Gastrocnemius medialis (tissue), 4 donors: ENCODE measurements around the gene TMEM114. TPM values are rescaled to one million over a fixed set of nuclear protein-coding genes. Genes with fewer than 3 reads are reported as not detected.

ENCODE experiments used
- ATAC-seq, 2 donors: fragments of 150-250 bp; one replicate each; pipeline ENCODE4 v1.9.1; 2016
- DNase-seq, 2 donors: peaks; one replicate each; pipeline ENCODE4 v3.0.0-alpha.2; 2019
- H3K27ac ChIP-seq, 4 donors: fragments of 200-600 bp; sonication (generic); 1 replicate in 1 of 4; 2 replicates in 3 of 4; pipeline ENCODE4 v1.5.1; 2016 to 2018; ENCODE audit warnings: mild to moderate bottlenecking in 2 of 4, moderate library complexity in 1 of 4
- H3K27me3 ChIP-seq, 3 donors: fragments of 200-600 bp; sonication (generic) in 2 of 3; 1 replicate in 1 of 3; 2 replicates in 2 of 3; pipeline versions ENCODE4 v1.5.1 to v1.6.0; 2016 to 2019; ENCODE audit warnings: mild to moderate bottlenecking in 1 of 3, moderate library complexity in 1 of 3
- H3K36me3 ChIP-seq, 2 donors: fragments of 200-600 bp; sonication (generic) in 1 of 2; one replicate each; pipeline ENCODE4 v1.5.1; 2017 to 2018
- H3K4me1 ChIP-seq, 2 donors: fragments of 200-600 bp; sonication (generic) in 1 of 2; one replicate each; pipeline ENCODE4 v1.5.1; 2016 to 2017; ENCODE audit warnings: mild to moderate bottlenecking in 2 of 2
- H3K4me3 ChIP-seq, 4 donors: fragments of 200-600 bp; sonication (generic) in 3 of 4; 1 replicate in 1 of 4; 2 replicates in 3 of 4; pipeline ENCODE4 v1.5.1; 2016 to 2019; ENCODE audit warnings: mild to moderate bottlenecking in 2 of 4
- H3K9me3 ChIP-seq, 3 donors: fragments of 200-600 bp; sonication (generic) in 2 of 3; 1 replicate in 1 of 3; 2 replicates in 2 of 3; pipeline ENCODE4 v1.5.1; 2016 to 2019
- CTCF ChIP-seq, 5 experiments: fragments of 450-650 bp in 3 of 5; fragments of 200-600 bp in 2 of 5; sonication (generic) in 2 of 5; IDR thresholded peaks in 4 of 5; conservative IDR thresholded peaks in 1 of 5; 1 replicate in 4 of 5; 2 replicates in 1 of 5; pipeline ENCODE4 v1.5.1; 2016 to 2019; ENCODE audit warnings: antibody characterized with exemption in 5 of 5, mild to moderate bottlenecking in 3 of 5, moderate library complexity in 3 of 5
- POLR2A ChIP-seq, 2 donors: fragments of 450-650 bp; IDR thresholded peaks; one replicate each; pipeline ENCODE4 v1.6.1; 2017; ENCODE audit warnings: antibody characterized with exemption in 2 of 2, mild to moderate bottlenecking in 2 of 2, moderate library complexity in 2 of 2
- in situ Hi-C, 4 donors: fragments of 200-750 bp; cut with MboI; loops; one replicate each; pipeline versions ENCODE4 v1.15.0 to v1.8.0; 2017; ENCODE audit warnings: low sequenced_read_pairs in 4 of 4
- intact Hi-C: fragments of 100-400 bp; cut with DNase I; formaldehyde crosslinking; loops from one replicate; pipeline ENCODE4 v1.15.1; 2023; ENCODE audit warnings: low total_unique reads
- total RNA-seq, 4 donors: library from RNA; depleted of rRNA; stranded (reverse); fragments of >200 nt; gene quantifications; one replicate each; pipeline versions ENCODE4 v1.1.0 to v1.2.3, GENCODE V29; 2016

TMEM114 gene
- total RNA-seq, 4 donors from 2014 or later = not detected

DNA sequence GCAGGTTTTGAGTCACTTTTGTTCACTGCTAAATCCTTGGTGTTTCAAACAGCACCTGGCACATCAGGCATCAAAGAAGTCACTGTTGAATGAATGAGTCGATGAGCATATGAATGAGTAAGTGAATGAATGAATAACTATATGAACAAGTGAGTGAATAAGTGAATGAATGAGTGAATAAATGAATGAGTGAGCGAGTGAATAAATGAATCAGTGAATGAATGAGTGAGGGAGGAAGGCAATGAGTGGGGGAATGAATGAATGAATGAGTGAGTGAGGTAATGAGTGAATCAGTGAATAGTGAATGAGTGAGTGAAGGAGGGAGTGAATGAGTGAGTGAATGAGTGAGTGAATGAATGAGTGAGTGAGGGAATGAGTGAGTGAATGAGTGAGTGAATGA is 28.8 kb downstream of the TMEM114 start:
- H3K27ac ChIP-seq = no peak overlapping the region
- intact Hi-C loops = no loop called here
- TF ChIP-seq CTCF (IDR thresholded peaks at IDR 0.05 in 4 of 5, conservative IDR thresholded peaks at IDR 0.05 in 1 of 5) (no peak), POLR2A (IDR thresholded peaks at IDR 0.05) (no peak)
- H3K4me1 ChIP-seq = no peaks in the 10 kb centered on the region
- H3K27me3 ChIP-seq = peaks cover 0 to 3% (median 0%) of the 10 kb centered on the region in 3 donors
- H3K36me3 ChIP-seq = no peaks in the 10 kb centered on the region
- no peaks in the 10 kb centered on the region for H3K9me3 ChIP-seq
- in situ Hi-C loops = loop anchor here in 3 of 4 donors (25.0 kb wide), 1 partner anchor 1951 kb away; no protein-coding TSS in a partner anchor
- no peak overlapping the region for H3K4me3 ChIP-seq
- ATAC-seq (no peak), DNase-seq (no peak)

DNA sequence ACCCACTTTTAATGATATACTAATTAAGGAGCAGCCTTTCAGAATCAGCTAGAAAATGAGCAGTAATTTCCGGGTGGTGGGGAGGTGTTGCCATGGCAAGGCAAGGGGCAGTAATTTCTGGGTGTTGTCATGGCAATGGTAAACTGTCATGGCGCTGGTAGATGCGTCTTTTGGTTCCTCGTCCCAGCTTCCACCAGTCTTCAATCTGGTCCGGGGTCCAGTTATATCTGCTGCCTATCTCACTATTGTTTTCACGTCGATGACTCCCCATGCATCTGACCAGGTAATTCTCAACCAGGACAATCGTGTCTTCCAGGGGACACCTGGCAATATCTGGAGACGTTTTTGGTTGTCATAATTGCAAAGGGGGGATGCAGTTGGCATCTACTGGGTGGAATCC is 34.9 kb downstream of the TMEM114 start:
- Histone ChIP-seq H3K36me3 (no peaks in the 10 kb centered on the region), H3K9me3 (no peaks in the 10 kb centered on the region), H3K27ac (no peak overlapping the region), H3K4me3 (no peak overlapping the region), H3K4me1 (no peaks in the 10 kb centered on the region), H3K27me3 (peaks cover 0 to 13% (median 7%) of the 10 kb centered on the region in 3 donors)
- no peak for ATAC-seq
- TF ChIP-seq POLR2A (IDR thresholded peaks at IDR 0.05) (no peak), CTCF (IDR thresholded peaks at IDR 0.05 in 4 of 5, conservative IDR thresholded peaks at IDR 0.05 in 1 of 5) (no peak)
- DNase-seq = no peak
- intact Hi-C loops (no loop called here), in situ Hi-C loops (loop anchor here in 3 of 4 donors (25.0 kb wide), 1 partner anchor 1957 kb away; no protein-coding TSS in a partner anchor)

DNA sequence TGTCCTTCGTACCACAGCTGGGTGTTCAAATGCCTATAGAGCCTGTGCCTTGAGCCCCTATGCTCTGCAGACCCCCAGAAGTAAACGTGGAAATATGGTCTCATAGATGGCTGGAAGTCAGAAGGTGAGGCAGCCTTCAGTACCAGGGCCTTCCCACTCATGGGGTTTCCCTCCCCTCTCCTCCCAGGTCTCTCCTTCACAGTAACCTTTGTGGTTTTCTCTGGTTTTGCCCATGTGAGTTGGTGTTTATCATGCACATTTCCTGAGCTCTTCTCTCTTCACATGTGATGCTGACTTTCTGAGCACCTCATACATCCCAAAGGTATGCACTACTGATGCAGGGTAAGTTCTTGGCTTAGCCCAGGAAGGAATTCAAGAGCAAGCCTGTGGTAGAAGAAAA is 35.4 kb downstream of the TMEM114 start:
- Histone ChIP-seq H3K27ac (no peak overlapping the region), H3K36me3 (no peaks in the 10 kb centered on the region), H3K9me3 (no peaks in the 10 kb centered on the region), H3K4me3 (no peak overlapping the region), H3K27me3 (peaks cover 0 to 13% (median 7%) of the 10 kb centered on the region in 3 donors), H3K4me1 (no peaks in the 10 kb centered on the region)
- no peak for ATAC-seq
- intact Hi-C loops (no loop called here), in situ Hi-C loops (loop anchor here in 3 of 4 donors (25.0 kb wide), 1 partner anchor 1957 kb away; no protein-coding TSS in a partner anchor)
- no peak for DNase-seq
- TF ChIP-seq POLR2A (IDR thresholded peaks at IDR 0.05) (no peak), CTCF (IDR thresholded peaks at IDR 0.05 in 4 of 5, conservative IDR thresholded peaks at IDR 0.05 in 1 of 5) (no peak)

DNA sequence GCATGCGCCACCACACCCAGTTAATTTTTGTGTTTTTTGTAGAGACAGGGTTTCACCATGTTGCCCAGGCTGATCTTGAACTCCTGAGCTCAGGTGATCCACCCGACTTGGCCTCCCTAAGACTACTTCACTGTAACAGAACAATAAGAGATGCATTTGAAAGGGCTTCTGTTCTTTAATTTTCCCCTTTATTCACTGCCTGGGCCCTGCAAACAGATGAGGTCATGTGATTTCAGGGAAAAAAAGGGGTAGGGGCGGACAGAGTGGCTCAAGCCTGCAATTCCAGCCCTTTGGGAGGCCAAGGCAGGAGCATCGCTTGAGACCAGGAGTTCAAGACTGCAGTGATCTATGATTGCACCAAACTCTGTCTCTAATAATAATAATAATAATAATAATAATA is 36.3 kb downstream of the TMEM114 start:
- no peak overlapping the region for H3K4me3 ChIP-seq
- ATAC-seq = no peak
- no peak for DNase-seq
- no peaks in the 10 kb centered on the region for H3K36me3 ChIP-seq
- in situ Hi-C loops = loop anchor here in 3 of 4 donors (25.0 kb wide), 1 partner anchor 1958 kb away; no protein-coding TSS in a partner anchor
- TF ChIP-seq POLR2A (IDR thresholded peaks at IDR 0.05) (no peak), CTCF (IDR thresholded peaks at IDR 0.05 in 4 of 5, conservative IDR thresholded peaks at IDR 0.05 in 1 of 5) (no peak)
- no peaks in the 10 kb centered on the region for H3K4me1 ChIP-seq
- intact Hi-C loops = no loop called here
- H3K27me3 ChIP-seq = peaks cover 0 to 13% (median 7%) of the 10 kb centered on the region in 3 donors
- H3K27ac ChIP-seq = no peak overlapping the region
- H3K9me3 ChIP-seq = no peaks in the 10 kb centered on the region
